ENCODE measurements around the gene STX16. TPM values are rescaled to one million over a fixed set of nuclear protein-coding genes. Genes with fewer than 3 reads are reported as not detected.

The STX16 gene
- total and polyA plus RNA-seq, 8 donors: 17.9 to 67.0 (median 25.1) TPM

- no peak for ATAC-seq
- H3K4me1 ChIP-seq: no peaks in the 10 kb centered on the region
- no peak for DNase-seq
- FAIRE-seq: no peak
- intact Hi-C loops (cut with DNase I): no loop called here
- H3K27ac ChIP-seq: no peak overlapping the region
- H3K36me3 ChIP-seq: no peaks in the 10 kb centered on the region
- no peak overlapping the region for H3K4me3 ChIP-seq
- no peaks in the 10 kb centered on the region for H3K9me3 ChIP-seq
- TF ChIP-seq CTCF (IDR thresholded peaks at IDR 0.05): no peak
- H3K27me3 ChIP-seq: peaks cover 0 to 2% (median 0%) of the 10 kb centered on the region in 4 donors
- WGBS, 2 donors: 89 to 92% methylated on average over 15 to 17 of the region's 17 CpGs
These were observed 37.8 kb upstream of the STX16 start for GRCh38 chr20:58613061-58613854.

GRCh38 chr20:58614366-58614765, 36.7 kb upstream of the STX16 start:
- DNase-seq (no peak), ATAC-seq (no peak), FAIRE-seq (no peak)
- H3K27ac ChIP-seq: no peak overlapping the region
- H3K4me3 ChIP-seq: no peak overlapping the region
- H3K4me1 ChIP-seq: no peaks in the 10 kb centered on the region
- WGBS, 2 donors: 70 to 87% methylated on average over 14 of the region's 14 CpGs
- H3K27me3 ChIP-seq: peaks cover 0 to 4% (median 0%) of the 10 kb centered on the region in 4 donors
- intact Hi-C loops (cut with DNase I): no loop called here
- no peaks in the 10 kb centered on the region for H3K36me3 ChIP-seq
- H3K9me3 ChIP-seq: no peaks in the 10 kb centered on the region
- TF ChIP-seq CTCF (IDR thresholded peaks at IDR 0.05): no peak

- whole genome bisulfite sequencing, 2 donors: 67 to 75% methylated on average over 22 of the region's 22 CpGs
- no peak for DNase-seq
- intact Hi-C loops (cut with DNase I): no loop called here
These were observed 35.9 kb upstream of the STX16 start for GRCh38 chr20:58614984-58615760.

GRCh38 chr20:58616411-58616810, 34.7 kb upstream of the STX16 start:
- Histone ChIP-seq H3K4me3 (no peak overlapping the region), H3K27me3 (peaks cover 0 to 4% (median 0%) of the 10 kb centered on the region in 4 donors), H3K27ac (no peak overlapping the region), H3K36me3 (no peaks in the 10 kb centered on the region), H3K9me3 (no peaks in the 10 kb centered on the region), H3K4me1 (no peaks in the 10 kb centered on the region)
- WGBS, 2 donors: 66 to 75% methylated on average over 7 of the region's 7 CpGs
- no peak for FAIRE-seq
- no peak for TF ChIP-seq CTCF (IDR thresholded peaks at IDR 0.05)
- intact Hi-C loops (cut with DNase I): no loop called here
- ATAC-seq: no peak
- no peak for DNase-seq

More at GRCh38 chr20:58614984-58615760, 35.9 kb upstream of the STX16 start:
- FAIRE-seq (no peak), ATAC-seq (no peak)
- Histone ChIP-seq H3K4me3 (no peak overlapping the region), H3K27ac (no peak overlapping the region), H3K9me3 (no peaks in the 10 kb centered on the region), H3K27me3 (peaks cover 0 to 4% (median 0%) of the 10 kb centered on the region in 4 donors), H3K36me3 (no peaks in the 10 kb centered on the region), H3K4me1 (no peaks in the 10 kb centered on the region)
- TF ChIP-seq CTCF (IDR thresholded peaks at IDR 0.05): no peak
